Astrocyte of the cerebellum (primary cell): ENCODE results near the gene DYNC1I1.
A peak's percentile ranks its signal among the peaks of the same experiment; 100 is the strongest.

Source experiments
- DNase-seq: peaks from one replicate; pipeline ENCODE4 v3.0.0-alpha.2; 2011; ENCODE audit warnings: low read depth
- H3K4me3 ChIP-seq: 2 replicates; pipeline ENCODE4 v1.5.1; 2011; ENCODE audit warnings: mild to moderate bottlenecking, low read depth, low read length, moderate library complexity
- CTCF ChIP-seq: IDR thresholded peaks from 2 replicates; pipeline ENCODE4 v1.5.1; 2012; ENCODE audit warnings: low read length, low read depth, moderate library complexity, mild to moderate bottlenecking; ENCODE audit errors: missing control alignments
- in situ Hi-C: cut with HindIII; loops from 2 replicates; pipeline ENCODE4 v1.10.0; 2017; ENCODE audit warnings: low sequenced_read_pairs

Gene DYNC1I1

GRCh38 chr7:95917634-95918033 is 145.3 kb downstream of the DYNC1I1 start:
- H3K4me3 ChIP-seq, result no peak overlapping the region
- no peak for TF ChIP-seq CTCF
- in situ Hi-C loops, result loop anchor here (10.0 kb wide), 1 partner anchor 1107 kb away; the partner anchor contains the start of gene DLX5
- DNase-seq, result no peak

- in situ Hi-C loops, result loop anchor here (10.0 kb wide), 1 partner anchor 1105 kb away; the partner anchor contains the start of gene DLX5
- TF ChIP-seq CTCF, result no peak
- H3K4me3 ChIP-seq, result no peak overlapping the region
- DNase-seq, result no peak
These were observed 147.2 kb downstream of the DYNC1I1 start for GRCh38 chr7:95919556-95919955.

GRCh38 chr7:95921543-95921942 is 149.2 kb downstream of the DYNC1I1 start:
- no peak for TF ChIP-seq CTCF
- DNase-seq, result no peak
- in situ Hi-C loops, result no loop called here
- H3K4me3 ChIP-seq, result no peak overlapping the region

- H3K4me3 ChIP-seq, result no peak overlapping the region
- no peak for DNase-seq
- in situ Hi-C loops, result no loop called here
- no peak for TF ChIP-seq CTCF
These were observed 149.8 kb downstream of the DYNC1I1 start for GRCh38 chr7:95922191-95922590.

- DNase-seq, result no peak
- no peak for TF ChIP-seq CTCF
- H3K4me3 ChIP-seq, result no peak overlapping the region
- in situ Hi-C loops, result no loop called here
These were observed 152.9 kb downstream of the DYNC1I1 start for GRCh38 chr7:95925236-95925635.

GRCh38 chr7:95925971-95926370 is 153.6 kb downstream of the DYNC1I1 start:
- TF ChIP-seq CTCF, result no peak
- no peak overlapping the region for H3K4me3 ChIP-seq
- DNase-seq, result no peak
- in situ Hi-C loops, result no loop called here

- in situ Hi-C loops, result no loop called here
- H3K4me3 ChIP-seq, result no peak overlapping the region
- TF ChIP-seq CTCF, result no peak
- peak; percentile 6 for DNase-seq
These were observed 155.4 kb downstream of the DYNC1I1 start for GRCh38 chr7:95927756-95928155.
